GM23338 (cell line): ENCODE data around the gene IFNE. TPM values are rescaled to one million over a fixed set of nuclear protein-coding genes. Genes with fewer than 3 reads are reported as not detected.

Experiments used
- ATAC-seq: fragments of 200-7000 bp; cut with Tn5 transposase; 3 replicates; pipeline ENCODE4 v1.9.1; 2020
- DNase-seq: peaks from one replicate; pipeline ENCODE4 v3.0.0-alpha.2; 2015; ENCODE audit warnings: low spot score
- H2AFZ ChIP-seq: fragments of 200-600 bp; sonication (generic); 2 replicates; pipeline ENCODE4 v1.8.0; 2016; ENCODE audit warnings: antibody characterized with exemption, mild to moderate bottlenecking, moderate library complexity
- H3F3A ChIP-seq: fragments of 200-600 bp; sonication (generic); replicated peaks from 2 replicates; pipeline ENCODE4 v1.8.0; 2017; ENCODE audit warnings: antibody characterized with exemption, mixed run types, low read depth
- H3K27ac ChIP-seq: fragments of 200-600 bp; sonication (generic); 2 replicates; pipeline ENCODE4 v1.6.1; 2016; ENCODE audit warnings: low read depth
- H3K27me3 ChIP-seq: fragments of 200-600 bp; sonication (generic); 2 replicates; pipeline ENCODE4 v1.8.0; 2016; ENCODE audit warnings: mild to moderate bottlenecking, mixed run types, moderate library complexity; ENCODE audit not compliant: insufficient read depth
- H3K36me3 ChIP-seq: fragments of 200-600 bp; sonication (generic); 2 replicates; pipeline ENCODE4 v1.8.0; 2016; ENCODE audit warnings: mild to moderate bottlenecking; ENCODE audit not compliant: insufficient read depth
- H3K4me1 ChIP-seq: fragments of 200-600 bp; sonication (generic); 2 replicates; pipeline ENCODE4 v1.8.0; 2016; ENCODE audit warnings: mild to moderate bottlenecking, moderate library complexity; ENCODE audit not compliant: insufficient read depth
- H3K4me2 ChIP-seq: fragments of 200-600 bp; sonication (generic); 2 replicates; pipeline ENCODE4 v1.7.1; 2017; ENCODE audit warnings: mixed run types
- H3K4me3 ChIP-seq: fragments of 200-600 bp; sonication (generic); 2 replicates; pipeline ENCODE4 v1.6.1; 2016; ENCODE audit warnings: mixed run types
- H3K79me2 ChIP-seq: fragments of 200-600 bp; sonication (generic); replicated peaks from 2 replicates; pipeline ENCODE4 v1.8.0; 2017; ENCODE audit warnings: mild to moderate bottlenecking; ENCODE audit not compliant: insufficient read depth
- H3K9me2 ChIP-seq: fragments of 200-600 bp; sonication (generic); 2 replicates; pipeline ENCODE4 v1.8.0; 2017; ENCODE audit not compliant: insufficient read depth
- H4K20me1 ChIP-seq: fragments of 200-600 bp; sonication (generic); replicated peaks from 2 replicates; pipeline ENCODE4 v1.8.0; 2017; ENCODE audit warnings: mild to moderate bottlenecking; ENCODE audit not compliant: insufficient read depth
- H3K27ac Mint-ChIP-seq: 2 replicates; pipeline ENCODE4 v1.8.0; 2020; ENCODE audit warnings: inconsistent platforms, mild to moderate bottlenecking, moderate library complexity, mixed read lengths
- H3K27me3 Mint-ChIP-seq: 3 replicates; pipeline ENCODE4 v1.8.0; 2022; ENCODE audit warnings: low read depth, mild to moderate bottlenecking, moderate library complexity, mixed read lengths, inconsistent platforms; ENCODE audit not compliant: insufficient read depth, poor library complexity
- H3K36me3 Mint-ChIP-seq: 3 replicates; pipeline ENCODE4 v1.8.0; 2021; ENCODE audit warnings: low read depth, mild to moderate bottlenecking, inconsistent platforms, moderate library complexity, mixed read lengths
- H3K4me1 Mint-ChIP-seq: 3 replicates; pipeline ENCODE4 v1.8.0; 2020; ENCODE audit warnings: mild to moderate bottlenecking, inconsistent platforms, mixed read lengths
- H3K4me3 Mint-ChIP-seq: 3 replicates; pipeline ENCODE4 v1.8.0; 2021; ENCODE audit warnings: moderate library complexity, mild to moderate bottlenecking, inconsistent platforms, mixed read lengths
- H3K9me3 Mint-ChIP-seq: 3 replicates; pipeline ENCODE4 v1.8.0; 2020; ENCODE audit warnings: moderate library complexity, mild to moderate bottlenecking, inconsistent platforms, mixed read lengths
- CREB1 ChIP-seq: fragments of 250-450 bp; sonication (Bioruptor Pico); IDR thresholded peaks from 2 replicates; pipeline ENCODE4 v1.5.0; 2020; ENCODE audit warnings: low read depth, mild to moderate bottlenecking, moderate library complexity
- EZH2 ChIP-seq: fragments of 200-600 bp; sonication (generic); IDR thresholded peaks from one replicate; pipeline ENCODE4 v1.8.0; 2017; ENCODE audit warnings: antibody characterized with exemption, mild to moderate bottlenecking, low read depth; ENCODE audit not compliant: unreplicated experiment
- EZH2phosphoT487 ChIP-seq: fragments of 200-600 bp; sonication (generic); IDR thresholded peaks from one replicate; pipeline ENCODE4 v1.8.1; 2018; ENCODE audit warnings: antibody characterized with exemption; ENCODE audit not compliant: unreplicated experiment
- STAT1 ChIP-seq: IDR thresholded peaks from one replicate; pipeline ENCODE4 v1.6.1; 2016; ENCODE audit warnings: antibody characterized with exemption; ENCODE audit not compliant: unreplicated experiment
- polyA plus RNA-seq: library from polyadenylated mRNA; unstranded; fragments of >200 nt; fragmentation: Nextera tagmentation; extraction: Ambion mirVana; gene quantifications from 2 replicates; pipeline ENCODE4 v1.2.1, GENCODE V29; 2016
- total RNA-seq: library from RNA; depleted of rRNA; stranded (reverse); fragments of >200 nt; shearing (Covaris generic); gene quantifications from 2 replicates; pipeline ENCODE4 v1.2.3, GENCODE V29; 2014
- TF ChIP-seq, protein P1 (sequence below): fragments of 250-450 bp; sonication (Bioruptor Pico); IDR thresholded peaks from 2 replicates; pipeline ENCODE4 v1.5.0; 2020; ENCODE audit warnings: mild to moderate bottlenecking, moderate library complexity

Gene IFNE
- total and polyA plus RNA-seq, 2 experiments from 2014 or later = 0.21 TPM; not detected in 1

DNA sequence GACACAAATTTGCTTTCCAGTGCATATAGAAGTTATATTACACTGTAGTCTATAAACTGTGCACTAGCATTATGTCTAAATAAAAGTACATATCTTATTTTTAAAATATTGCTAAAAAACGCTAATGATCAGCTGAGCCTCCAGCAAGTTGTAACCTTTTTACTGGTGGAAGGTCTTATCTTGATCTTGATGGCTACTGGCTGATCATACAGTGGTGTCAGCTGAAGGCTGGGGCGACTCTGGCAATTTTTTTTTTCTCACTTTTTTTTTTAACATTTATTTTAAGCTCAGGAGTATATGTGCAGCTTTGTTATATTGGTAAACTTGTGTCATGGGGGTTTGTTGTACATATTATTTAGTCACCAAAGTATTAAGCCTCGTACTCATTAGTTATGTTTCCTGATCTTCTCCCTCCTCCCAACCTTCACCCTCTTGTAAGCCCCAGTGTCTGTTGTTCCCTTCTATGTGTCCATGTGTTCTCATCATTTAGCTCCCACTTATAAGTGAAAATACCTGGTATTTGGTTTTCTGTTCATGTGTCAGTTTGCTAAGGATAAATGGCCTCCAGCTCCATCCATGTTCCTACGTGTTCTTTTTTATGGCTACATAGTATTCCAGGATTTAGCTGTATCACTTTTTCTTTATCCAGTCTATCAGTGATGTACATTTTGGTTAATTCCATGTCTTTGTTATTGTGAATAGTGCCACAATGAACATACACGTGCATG is 38.6 kb upstream of the IFNE start:
- H3K27ac ChIP-seq = no peak overlapping the region
- peaks cover 2% of the 10 kb centered on the region; the same call in 2 of the 3 replicates for H3K36me3 Mint-ChIP-seq
- no peaks in the 10 kb centered on the region; the same call in 1 of the 2 replicates for H3K9me2 ChIP-seq
- DNase-seq = no peak
- no peaks in the 10 kb centered on the region for H4K20me1 ChIP-seq
- H3K4me1 Mint-ChIP-seq = no peaks in the 10 kb centered on the region
- no peaks in the 10 kb centered on the region for H3F3A ChIP-seq
- H3K4me3 ChIP-seq = no peak overlapping the region
- no peak overlapping the region for H3K4me3 Mint-ChIP-seq
- H2AFZ ChIP-seq = no peak overlapping the region
- H3K27me3 Mint-ChIP-seq = peaks cover 2% of the 10 kb centered on the region
- H3K27me3 ChIP-seq = no peaks in the 10 kb centered on the region
- TF ChIP-seq, protein P1, sequence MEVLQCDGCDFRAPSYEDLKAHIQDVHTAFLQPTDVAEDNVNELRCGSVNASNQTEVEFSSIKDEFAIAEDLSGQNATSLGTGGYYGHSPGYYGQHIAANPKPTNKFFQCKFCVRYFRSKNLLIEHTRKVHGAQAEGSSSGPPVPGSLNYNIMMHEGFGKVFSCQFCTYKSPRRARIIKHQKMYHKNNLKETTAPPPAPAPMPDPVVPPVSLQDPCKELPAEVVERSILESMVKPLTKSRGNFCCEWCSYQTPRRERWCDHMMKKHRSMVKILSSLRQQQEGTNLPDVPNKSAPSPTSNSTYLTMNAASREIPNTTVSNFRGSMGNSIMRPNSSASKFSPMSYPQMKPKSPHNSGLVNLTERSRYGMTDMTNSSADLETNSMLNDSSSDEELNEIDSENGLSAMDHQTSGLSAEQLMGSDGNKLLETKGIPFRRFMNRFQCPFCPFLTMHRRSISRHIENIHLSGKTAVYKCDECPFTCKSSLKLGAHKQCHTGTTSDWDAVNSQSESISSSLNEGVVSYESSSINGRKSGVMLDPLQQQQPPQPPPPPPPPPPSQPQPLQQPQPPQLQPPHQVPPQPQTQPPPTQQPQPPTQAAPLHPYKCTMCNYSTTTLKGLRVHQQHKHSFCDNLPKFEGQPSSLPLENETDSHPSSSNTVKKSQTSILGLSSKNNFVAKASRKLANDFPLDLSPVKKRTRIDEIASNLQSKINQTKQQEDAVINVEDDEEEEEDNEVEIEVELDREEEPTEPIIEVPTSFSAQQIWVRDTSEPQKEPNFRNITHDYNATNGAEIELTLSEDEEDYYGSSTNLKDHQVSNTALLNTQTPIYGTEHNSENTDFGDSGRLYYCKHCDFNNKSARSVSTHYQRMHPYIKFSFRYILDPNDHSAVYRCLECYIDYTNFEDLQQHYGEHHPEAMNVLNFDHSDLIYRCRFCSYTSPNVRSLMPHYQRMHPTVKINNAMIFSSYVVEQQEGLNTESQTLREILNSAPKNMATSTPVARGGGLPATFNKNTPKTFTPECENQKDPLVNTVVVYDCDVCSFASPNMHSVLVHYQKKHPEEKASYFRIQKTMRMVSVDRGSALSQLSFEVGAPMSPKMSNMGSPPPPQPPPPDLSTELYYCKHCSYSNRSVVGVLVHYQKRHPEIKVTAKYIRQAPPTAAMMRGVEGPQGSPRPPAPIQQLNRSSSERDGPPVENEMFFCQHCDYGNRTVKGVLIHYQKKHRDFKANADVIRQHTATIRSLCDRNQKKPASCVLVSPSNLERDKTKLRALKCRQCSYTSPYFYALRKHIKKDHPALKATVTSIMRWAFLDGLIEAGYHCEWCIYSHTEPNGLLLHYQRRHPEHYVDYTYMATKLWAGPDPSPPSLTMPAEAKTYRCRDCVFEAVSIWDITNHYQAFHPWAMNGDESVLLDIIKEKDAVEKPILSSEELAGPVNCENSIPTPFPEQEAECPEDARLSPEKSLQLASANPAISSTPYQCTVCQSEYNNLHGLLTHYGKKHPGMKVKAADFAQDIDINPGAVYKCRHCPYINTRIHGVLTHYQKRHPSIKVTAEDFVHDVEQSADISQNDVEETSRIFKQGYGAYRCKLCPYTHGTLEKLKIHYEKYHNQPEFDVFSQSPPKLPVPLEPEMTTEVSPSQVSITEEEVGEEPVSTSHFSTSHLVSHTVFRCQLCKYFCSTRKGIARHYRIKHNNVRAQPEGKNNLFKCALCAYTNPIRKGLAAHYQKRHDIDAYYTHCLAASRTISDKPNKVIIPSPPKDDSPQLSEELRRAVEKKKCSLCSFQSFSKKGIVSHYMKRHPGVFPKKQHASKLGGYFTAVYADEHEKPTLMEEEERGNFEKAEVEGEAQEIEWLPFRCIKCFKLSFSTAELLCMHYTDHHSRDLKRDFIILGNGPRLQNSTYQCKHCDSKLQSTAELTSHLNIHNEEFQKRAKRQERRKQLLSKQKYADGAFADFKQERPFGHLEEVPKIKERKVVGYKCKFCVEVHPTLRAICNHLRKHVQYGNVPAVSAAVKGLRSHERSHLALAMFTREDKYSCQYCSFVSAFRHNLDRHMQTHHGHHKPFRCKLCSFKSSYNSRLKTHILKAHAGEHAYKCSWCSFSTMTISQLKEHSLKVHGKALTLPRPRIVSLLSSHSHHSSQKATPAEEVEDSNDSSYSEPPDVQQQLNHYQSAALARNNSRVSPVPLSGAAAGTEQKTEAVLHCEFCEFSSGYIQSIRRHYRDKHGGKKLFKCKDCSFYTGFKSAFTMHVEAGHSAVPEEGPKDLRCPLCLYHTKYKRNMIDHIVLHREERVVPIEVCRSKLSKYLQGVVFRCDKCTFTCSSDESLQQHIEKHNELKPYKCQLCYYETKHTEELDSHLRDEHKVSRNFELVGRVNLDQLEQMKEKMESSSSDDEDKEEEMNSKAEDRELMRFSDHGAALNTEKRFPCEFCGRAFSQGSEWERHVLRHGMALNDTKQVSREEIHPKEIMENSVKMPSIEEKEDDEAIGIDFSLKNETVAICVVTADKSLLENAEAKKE (CRISPR knock-in tag) = no peak
- no peak overlapping the region for H3K27ac Mint-ChIP-seq
- H3K4me1 ChIP-seq = no peaks in the 10 kb centered on the region
- H3K4me2 ChIP-seq = no peak overlapping the region
- no peak for ATAC-seq
- H3K79me2 ChIP-seq = peaks cover 11% of the 10 kb centered on the region; the same call in 1 of the 2 replicates
- H3K9me3 Mint-ChIP-seq = peaks cover 8% of the 10 kb centered on the region; the same call in 1 of the 3 replicates
- no peaks in the 10 kb centered on the region for H3K36me3 ChIP-seq

DNA sequence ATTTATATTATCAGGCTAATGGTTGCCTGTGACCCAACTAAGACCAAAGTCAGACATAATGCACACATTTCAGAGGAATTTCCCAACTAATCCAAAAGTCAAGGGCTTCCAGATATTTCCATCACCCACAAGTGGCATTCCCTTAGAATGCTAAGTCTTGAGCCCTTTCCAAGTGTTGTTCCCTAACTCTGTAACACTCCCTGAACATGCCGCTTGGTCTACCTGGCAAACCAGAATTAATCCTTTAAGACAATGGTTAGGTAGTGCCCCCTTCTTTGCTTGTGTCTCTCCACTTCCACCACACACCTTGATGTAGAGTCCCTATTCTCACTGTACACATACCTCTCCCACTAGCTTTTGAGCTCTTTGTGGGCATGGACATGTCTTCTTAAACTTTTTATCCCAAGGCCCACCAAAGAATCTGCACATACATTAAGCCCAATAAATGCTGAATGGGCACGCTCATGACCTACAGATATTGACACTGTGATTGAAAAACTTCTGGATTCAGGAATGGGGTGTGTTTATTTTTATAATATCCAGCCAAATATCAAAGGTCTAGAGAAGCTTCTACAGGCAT is 37.8 kb upstream of the IFNE start:
- Mint-ChIP-seq H3K9me3 (peaks cover 8% of the 10 kb centered on the region; the same call in 1 of the 3 replicates), H3K4me3 (no peak overlapping the region), H3K27me3 (peaks cover 2% of the 10 kb centered on the region), H3K27ac (no peak overlapping the region), H3K36me3 (no peaks in the 10 kb centered on the region; the same call in 2 of the 3 replicates), H3K4me1 (no peaks in the 10 kb centered on the region)
- Histone ChIP-seq H3K9me2 (no peaks in the 10 kb centered on the region; the same call in 1 of the 2 replicates), H3F3A (no peaks in the 10 kb centered on the region), H3K79me2 (peaks cover 11% of the 10 kb centered on the region; the same call in 1 of the 2 replicates), H3K27me3 (no peaks in the 10 kb centered on the region), H4K20me1 (no peaks in the 10 kb centered on the region), H3K4me2 (no peak overlapping the region), H2AFZ (no peak overlapping the region), H3K4me1 (no peaks in the 10 kb centered on the region), H3K27ac (no peak overlapping the region), H3K4me3 (no peak overlapping the region), H3K36me3 (no peaks in the 10 kb centered on the region)
- DNase-seq = no peak
- ATAC-seq = no peak
- TF ChIP-seq EZH2 = no peak
- no peak for TF ChIP-seq CREB1 (CRISPR knock-in tag)
- TF ChIP-seq EZH2phosphoT487 = no peak
- TF ChIP-seq STAT1 = no peak
